SK-N-SH (cell line): ENCODE measurements around the gene CCDC57. TPM values are rescaled to one million over a fixed set of nuclear protein-coding genes. Genes with fewer than 3 reads are reported as not detected.

ENCODE experiments used
- CTCF ChIA-PET: fragments of 300-600, 350-600 bp; formaldehyde crosslinking; extraction: SDS; loops from one replicate; lab custom pipeline; 2021; lab: Yijun Ruan, JAX
- POLR2A ChIA-PET: fragments of 350-600 bp; sonication (Branson Sonifier 250); formaldehyde crosslinking; extraction: SDS; loops from one replicate; lab custom pipeline; 2020; ENCODE audit warnings: antibody characterized with exemption, inconsistent platforms; lab: Yijun Ruan, JAX
- DNase-seq: peaks from one replicate; pipeline ENCODE4 v3.0.0; 2012
- H2AFZ ChIP-seq: fragments of 200-600 bp; sonication (generic); 2 replicates; pipeline ENCODE4 v1.8.1; 2016; ENCODE audit warnings: antibody characterized with exemption, mild to moderate bottlenecking, low read depth
- H3F3A ChIP-seq: fragments of 200-600 bp; sonication (generic); replicated peaks from 2 replicates; pipeline ENCODE3; 2016; ENCODE audit warnings: antibody characterized with exemption, mild to moderate bottlenecking; ENCODE audit not compliant: insufficient read depth
- H3K27ac ChIP-seq, 2 experiments: fragments of 200-500 bp in 1 of 2; fragments of 200-600 bp in 1 of 2; sonication (Bioruptor generic) in 1 of 2; sonication (generic), shearing (Covaris generic) in 1 of 2; 2 replicates each; pipeline versions ENCODE4 v1.5.1 to v1.6.1; 2014 to 2016; ENCODE audit warnings: low read depth in 2 of 2, inconsistent platforms in 1 of 2, low read length in 1 of 2, mild to moderate bottlenecking in 1 of 2, mixed read lengths in 1 of 2
- H3K27me3 ChIP-seq: fragments of 200-600 bp; sonication (generic), shearing (Covaris generic); 2 replicates; pipeline ENCODE4 v1.6.1; 2016; ENCODE audit warnings: mixed run types; ENCODE audit not compliant: insufficient read depth
- H3K36me3 ChIP-seq, 2 experiments: fragments of 200-500 bp in 1 of 2; fragments of 200-600 bp in 1 of 2; sonication (Bioruptor generic) in 1 of 2; sonication (generic) in 1 of 2; replicated peaks in 1 of 2; 2 replicates each; pipeline versions ENCODE3 to v1.5.1; 2014 to 2016; ENCODE audit warnings: low read length in 1 of 2, mild to moderate bottlenecking in 1 of 2; ENCODE audit not compliant: insufficient read depth in 2 of 2, control insufficient read depth in 1 of 2
- H3K4me1 ChIP-seq, 2 experiments: fragments of 200-500 bp in 1 of 2; fragments of 200-600 bp in 1 of 2; sonication (Bioruptor generic) in 1 of 2; sonication (generic), shearing (Covaris generic) in 1 of 2; 2 replicates each; pipeline versions ENCODE4 v1.5.1 to v1.6.1; 2014 to 2016; ENCODE audit warnings: low read depth in 1 of 2, low read length in 1 of 2, mixed run types in 1 of 2; ENCODE audit not compliant: insufficient read depth in 2 of 2, control insufficient read depth in 1 of 2
- H3K4me2 ChIP-seq: fragments of 200-600 bp; sonication (generic), shearing (Covaris generic); 2 replicates; pipeline ENCODE4 v1.6.1; 2017; ENCODE audit warnings: mixed run types
- H3K4me3 ChIP-seq, 2 experiments: fragments of 200-500 bp in 1 of 2; fragments of 200-600 bp in 1 of 2; sonication (Bioruptor generic) in 1 of 2; sonication (generic), shearing (Covaris generic) in 1 of 2; 2 replicates each; pipeline versions ENCODE4 v1.5.1 to v1.8.1; 2014 to 2016; ENCODE audit warnings: low read depth in 2 of 2, inconsistent platforms in 1 of 2, low read length in 1 of 2, mild to moderate bottlenecking in 1 of 2, mixed read lengths in 1 of 2, moderate library complexity in 1 of 2
- H3K79me2 ChIP-seq: fragments of 200-600 bp; sonication (generic); 2 replicates; pipeline ENCODE4 v1.8.1; 2017; ENCODE audit warnings: mild to moderate bottlenecking; ENCODE audit not compliant: insufficient read depth
- H3K9ac ChIP-seq: fragments of 200-600 bp; sonication (generic); 2 replicates; pipeline ENCODE4 v1.6.1; 2017; ENCODE audit warnings: mixed run types
- H3K9me2 ChIP-seq: fragments of 200-600 bp; sonication (generic); 2 replicates; pipeline ENCODE4 v1.6.1; 2017; ENCODE audit warnings: mixed run types
- H3K9me3 ChIP-seq: fragments of 200-600 bp; sonication (generic); 2 replicates; pipeline ENCODE4 v1.6.1; 2017; ENCODE audit warnings: mixed run types, mild to moderate bottlenecking, moderate library complexity
- H4K20me1 ChIP-seq: fragments of 200-600 bp; sonication (generic); 2 replicates; pipeline ENCODE4 v1.6.1; 2017; ENCODE audit warnings: mild to moderate bottlenecking, mixed run types; ENCODE audit not compliant: insufficient read depth
- CHD2 ChIP-seq: fragments of 150-350 bp; IDR thresholded peaks from 2 replicates; pipeline ENCODE4 v1.6.1; 2018; ENCODE audit warnings: low read length; ENCODE audit not compliant: partially characterized antibody
- EZH2phosphoT487 ChIP-seq: fragments of 200-600 bp; sonication (generic); IDR thresholded peaks from 2 replicates; pipeline ENCODE4 v1.6.1; 2017; ENCODE audit warnings: low read depth, mixed run types, mild to moderate bottlenecking, antibody characterized with exemption, moderate library complexity, borderline replicate concordance
- FOSL2 ChIP-seq: IDR thresholded peaks from 2 replicates; pipeline ENCODE4 v1.4.0; 2012; ENCODE audit warnings: low read depth, mild to moderate bottlenecking, moderate library complexity, borderline replicate concordance
- FOXJ3 ChIP-seq: sonication (generic); formaldehyde crosslinking; IDR thresholded peaks from 2 replicates; pipeline ENCODE4 v1.5.1; 2020; ENCODE audit warnings: mild to moderate bottlenecking, missing genetic modification reagents
- FOXM1 ChIP-seq: IDR thresholded peaks from 2 replicates; pipeline ENCODE4 v1.4.0; 2012; ENCODE audit warnings: low read depth, mild to moderate bottlenecking
- NFIC ChIP-seq: IDR thresholded peaks from 2 replicates; pipeline ENCODE4 v1.4.0; 2012; ENCODE audit warnings: borderline replicate concordance
- NRF1 ChIP-seq: IDR thresholded peaks from 2 replicates; pipeline ENCODE4 v1.6.1; 2012; ENCODE audit warnings: low read depth, mild to moderate bottlenecking, low read length
- POLR2AphosphoS5 ChIP-seq: IDR thresholded peaks from 2 replicates; pipeline ENCODE4 v1.6.1; 2012; ENCODE audit warnings: low read depth, low read length
- RAD21 ChIP-seq: IDR thresholded peaks from 2 replicates; pipeline ENCODE4 v1.6.1; 2012; ENCODE audit warnings: mild to moderate bottlenecking, low read length
- RCOR1 ChIP-seq: fragments of 150-350 bp; IDR thresholded peaks from 2 replicates; pipeline ENCODE4 v1.6.1; 2017; ENCODE audit warnings: antibody characterized with exemption, low read length
- REST ChIP-seq: IDR thresholded peaks from 2 replicates; pipeline ENCODE4 v1.6.1; 2012; ENCODE audit warnings: mild to moderate bottlenecking, low read depth, low read length, moderate library complexity
- RFX5 ChIP-seq: IDR thresholded peaks from 2 replicates; pipeline ENCODE4 v1.6.1; 2012; ENCODE audit warnings: mild to moderate bottlenecking, improper control_type of control experiment, low read length
- RXRA ChIP-seq: IDR thresholded peaks from 2 replicates; pipeline ENCODE4 v1.4.0; 2012; ENCODE audit warnings: low read depth, mild to moderate bottlenecking, borderline replicate concordance
- SIN3A ChIP-seq: IDR thresholded peaks from 2 replicates; pipeline ENCODE4 v1.6.1; 2012; ENCODE audit warnings: low read depth, mild to moderate bottlenecking, low read length, moderate library complexity, borderline replicate concordance
- SMC3 ChIP-seq: IDR thresholded peaks from 2 replicates; pipeline ENCODE4 v1.6.1; 2012; ENCODE audit warnings: low read depth, low read length, improper control_type of control experiment
- USF2 ChIP-seq: fragments of 150-350 bp; IDR thresholded peaks from 2 replicates; pipeline ENCODE4 v1.6.1; 2017; ENCODE audit warnings: antibody characterized with exemption, low read length, low read depth, borderline replicate concordance
- WGBS: methylation state at CpG from one replicate; pipeline ENCODE4 v1.1.6; 2017; ENCODE audit warnings: low lambda C conversion rate; 5-methylcytosine and 5-hydroxymethylcytosine counted together
- polyA plus RNA-seq, 3 experiments: library from polyadenylated mRNA; depleted of rRNA; stranded (reverse); fragments of >200 nt; gene quantifications; 2 replicates each; pipeline ENCODE4 v1.2.3, GENCODE V29; 2012
- TF ChIP-seq, protein P1 (sequence below): IDR thresholded peaks from 2 replicates; pipeline ENCODE4 v1.4.0; 2012; ENCODE audit warnings: low read depth
- TF ChIP-seq, protein P2 (sequence below): fragments of 150-350 bp; IDR thresholded peaks from 2 replicates; pipeline ENCODE4 v1.6.1; 2016; ENCODE audit warnings: mild to moderate bottlenecking, low read depth, low read length
- TF ChIP-seq, protein P3 (sequence below): IDR thresholded peaks from 2 replicates; pipeline ENCODE4; 2012
- TF ChIP-seq, protein P4 (sequence below): fragments of 200-600 bp; sonication (generic); IDR thresholded peaks from 2 replicates; pipeline ENCODE4 v1.6.1; 2017; ENCODE audit warnings: antibody characterized with exemption, mild to moderate bottlenecking, moderate library complexity

The CCDC57 gene
- polyA plus RNA-seq, 1 of the 3 experiments (the other 2 are of a cell fraction) = 68.6 TPM

GRCh38 chr17:82235056-82235774, 22.6 kb upstream of the CCDC57 start:
- CTCF ChIA-PET = interaction anchor here (0.6 to 10.9 kb wide), 28 partner anchors 8 to 521 kb away, joined by 3 to 153 read pairs (median 8); partner anchors contain the start of genes CD7, HEXD and OGFOD3
- Histone ChIP-seq H2AFZ (no peak overlapping the region), H3K9ac (no peak overlapping the region), H3K27ac (no peak overlapping the region), H3K27me3 (no peaks in the 10 kb centered on the region)
- no peak for TF ChIP-seq RXRA
- TF ChIP-seq SMC3 = no peak
- TF ChIP-seq RCOR1 = no peak
- TF ChIP-seq FOXM1 = no peak
- TF ChIP-seq CHD2 = no peak
- TF ChIP-seq, protein P1, sequence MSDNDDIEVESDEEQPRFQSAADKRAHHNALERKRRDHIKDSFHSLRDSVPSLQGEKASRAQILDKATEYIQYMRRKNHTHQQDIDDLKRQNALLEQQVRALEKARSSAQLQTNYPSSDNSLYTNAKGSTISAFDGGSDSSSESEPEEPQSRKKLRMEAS = no peak
- no peak for TF ChIP-seq EZH2phosphoT487
- no peak for TF ChIP-seq POLR2AphosphoS5
- TF ChIP-seq REST = no peak
- no peak for TF ChIP-seq FOXJ3
- no peak for TF ChIP-seq RAD21
- no peak for TF ChIP-seq NRF1
- TF ChIP-seq, protein P2, sequence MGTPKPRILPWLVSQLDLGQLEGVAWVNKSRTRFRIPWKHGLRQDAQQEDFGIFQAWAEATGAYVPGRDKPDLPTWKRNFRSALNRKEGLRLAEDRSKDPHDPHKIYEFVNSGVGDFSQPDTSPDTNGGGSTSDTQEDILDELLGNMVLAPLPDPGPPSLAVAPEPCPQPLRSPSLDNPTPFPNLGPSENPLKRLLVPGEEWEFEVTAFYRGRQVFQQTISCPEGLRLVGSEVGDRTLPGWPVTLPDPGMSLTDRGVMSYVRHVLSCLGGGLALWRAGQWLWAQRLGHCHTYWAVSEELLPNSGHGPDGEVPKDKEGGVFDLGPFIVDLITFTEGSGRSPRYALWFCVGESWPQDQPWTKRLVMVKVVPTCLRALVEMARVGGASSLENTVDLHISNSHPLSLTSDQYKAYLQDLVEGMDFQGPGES = no peak
- TF ChIP-seq USF2 = no peak
- TF ChIP-seq, protein P3, sequence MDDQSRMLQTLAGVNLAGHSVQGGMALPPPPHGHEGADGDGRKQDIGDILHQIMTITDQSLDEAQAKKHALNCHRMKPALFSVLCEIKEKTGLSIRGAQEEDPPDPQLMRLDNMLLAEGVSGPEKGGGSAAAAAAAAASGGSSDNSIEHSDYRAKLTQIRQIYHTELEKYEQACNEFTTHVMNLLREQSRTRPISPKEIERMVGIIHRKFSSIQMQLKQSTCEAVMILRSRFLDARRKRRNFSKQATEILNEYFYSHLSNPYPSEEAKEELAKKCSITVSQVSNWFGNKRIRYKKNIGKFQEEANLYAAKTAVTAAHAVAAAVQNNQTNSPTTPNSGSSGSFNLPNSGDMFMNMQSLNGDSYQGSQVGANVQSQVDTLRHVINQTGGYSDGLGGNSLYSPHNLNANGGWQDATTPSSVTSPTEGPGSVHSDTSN = no peak
- TF ChIP-seq FOSL2 = no peak
- no peak for TF ChIP-seq SIN3A
- TF ChIP-seq, protein P4, sequence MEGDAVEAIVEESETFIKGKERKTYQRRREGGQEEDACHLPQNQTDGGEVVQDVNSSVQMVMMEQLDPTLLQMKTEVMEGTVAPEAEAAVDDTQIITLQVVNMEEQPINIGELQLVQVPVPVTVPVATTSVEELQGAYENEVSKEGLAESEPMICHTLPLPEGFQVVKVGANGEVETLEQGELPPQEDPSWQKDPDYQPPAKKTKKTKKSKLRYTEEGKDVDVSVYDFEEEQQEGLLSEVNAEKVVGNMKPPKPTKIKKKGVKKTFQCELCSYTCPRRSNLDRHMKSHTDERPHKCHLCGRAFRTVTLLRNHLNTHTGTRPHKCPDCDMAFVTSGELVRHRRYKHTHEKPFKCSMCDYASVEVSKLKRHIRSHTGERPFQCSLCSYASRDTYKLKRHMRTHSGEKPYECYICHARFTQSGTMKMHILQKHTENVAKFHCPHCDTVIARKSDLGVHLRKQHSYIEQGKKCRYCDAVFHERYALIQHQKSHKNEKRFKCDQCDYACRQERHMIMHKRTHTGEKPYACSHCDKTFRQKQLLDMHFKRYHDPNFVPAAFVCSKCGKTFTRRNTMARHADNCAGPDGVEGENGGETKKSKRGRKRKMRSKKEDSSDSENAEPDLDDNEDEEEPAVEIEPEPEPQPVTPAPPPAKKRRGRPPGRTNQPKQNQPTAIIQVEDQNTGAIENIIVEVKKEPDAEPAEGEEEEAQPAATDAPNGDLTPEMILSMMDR = no peak
- no peak for TF ChIP-seq RFX5
- no peak for TF ChIP-seq NFIC
- TF ChIP-seq, all 33 proteins: peak for 0
- POLR2A ChIA-PET = interaction anchor here (0.7 to 1.9 kb wide), 4 partner anchors 19 to 206 kb away, joined by 3 to 5 read pairs (median 3); no protein-coding TSS in a partner anchor
- no peak for DNase-seq
- Histone ChIP-seq H3F3A (peaks cover 16% of the 10 kb centered on the region), H3K4me1 (peaks cover 10 to 22% of the 10 kb centered on the region in 2 experiments; a peak in 2 of 4 replicates), H4K20me1 (peaks cover 58% of the 10 kb centered on the region), H3K4me2 (no peak overlapping the region), H3K79me2 (peaks cover 80% of the 10 kb centered on the region), H3K9me2 (no peaks in the 10 kb centered on the region), H3K36me3 (peaks cover 14 to 41% of the 10 kb centered on the region in 2 experiments), H3K4me3 (no peak overlapping the region), H3K9me3 (no peaks in the 10 kb centered on the region)
- 86% methylated on average over 19 of the region's 19 CpGs for WGBS
